Measurements from ENCODE around the gene HDAC9. TPM values are rescaled to one million over a fixed set of nuclear protein-coding genes. Genes with fewer than 3 reads are reported as not detected.

Gene HDAC9
- total RNA-seq, 4 donors from 2014 or later = 1.2 to 8.0 (median 1.6) TPM

DNA sequence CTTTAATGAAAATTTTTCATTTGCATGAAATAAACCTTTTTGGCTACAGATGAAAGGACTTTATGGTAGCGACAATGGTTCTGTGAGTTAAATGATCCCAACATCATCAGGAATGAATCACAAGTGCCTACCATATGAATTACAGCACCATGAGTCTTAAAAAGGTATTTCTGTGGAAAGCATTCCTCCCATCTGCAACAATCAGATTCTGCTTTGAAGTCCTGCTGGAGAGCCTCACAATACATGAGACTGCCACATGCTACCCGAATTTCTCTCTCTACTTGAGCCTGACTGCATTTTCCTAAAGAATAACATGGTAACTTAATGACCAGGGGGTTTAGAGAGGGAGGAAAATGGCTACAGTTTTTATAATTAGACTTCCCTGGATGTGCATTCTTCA, 431.6 kb downstream of the HDAC9 start:
- H3K27me3 ChIP-seq = no peaks in the 10 kb centered on the region
- 58 to 63% methylated on average over 2 of the region's 2 CpGs for WGBS, 2 donors

DNA sequence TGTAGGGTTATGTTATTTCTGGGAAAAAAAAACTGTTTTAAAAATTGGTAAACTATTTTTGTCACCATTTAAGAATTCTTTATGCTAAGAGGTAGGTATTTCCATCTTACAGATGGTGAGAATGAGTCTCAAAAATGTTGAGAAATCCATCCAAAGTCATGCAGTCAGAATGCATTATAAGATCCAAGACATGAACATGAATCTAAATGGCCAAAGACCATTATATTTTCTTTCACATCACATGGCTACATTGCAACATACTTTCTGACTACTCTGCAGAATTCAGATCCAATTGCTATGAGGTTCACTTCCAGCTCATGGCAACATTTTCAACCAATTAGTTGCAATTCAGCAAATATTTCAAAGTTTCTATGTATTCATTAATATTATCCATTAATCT, 440.7 kb downstream of the HDAC9 start:
- TF ChIP-seq CTCF (IDR thresholded peaks at IDR 0.05) = no peak
- TF ChIP-seq POLR2A (IDR thresholded peaks at IDR 0.05) = no peak
- Histone ChIP-seq H3K27me3 (no peaks in the 10 kb centered on the region), H3K4me1 (no peaks in the 10 kb centered on the region), H3K27ac (no peak overlapping the region), H3K4me3 (no peak overlapping the region), H3K36me3 (no peaks in the 10 kb centered on the region), H3K9me3 (no peaks in the 10 kb centered on the region)
- DNase-seq = no peak
- intact Hi-C loops (cut with DNase I) = no loop called here

More for the DNA sequence above, 431.6 kb downstream of the HDAC9 start:
- Histone ChIP-seq H3K4me1 (no peaks in the 10 kb centered on the region), H3K4me3 (no peak overlapping the region), H3K36me3 (no peaks in the 10 kb centered on the region), H3K9me3 (no peaks in the 10 kb centered on the region), H3K27ac (no peak overlapping the region)
- no peak for DNase-seq
- intact Hi-C loops (cut with DNase I) = no loop called here
- TF ChIP-seq POLR2A (IDR thresholded peaks at IDR 0.05) (no peak), CTCF (IDR thresholded peaks at IDR 0.05) (no peak)

- Histone ChIP-seq H3K4me1 (no peaks in the 10 kb centered on the region), H3K27ac (no peak overlapping the region), H3K9me3 (no peaks in the 10 kb centered on the region), H3K36me3 (no peaks in the 10 kb centered on the region), H3K27me3 (no peaks in the 10 kb centered on the region), H3K4me3 (no peak overlapping the region)
- no peak for DNase-seq
- 61 to 72% methylated on average over 2 of the region's 2 CpGs for WGBS, 2 donors
- intact Hi-C loops (cut with DNase I) = no loop called here
- no peak for TF ChIP-seq CTCF (IDR thresholded peaks at IDR 0.05)
- TF ChIP-seq POLR2A (IDR thresholded peaks at IDR 0.05) = no peak
Observed at GRCh38 chr7:18939771-18940592, 444.4 kb downstream of the HDAC9 start.

- intact Hi-C loops (cut with DNase I) = no loop called here
- Histone ChIP-seq H3K4me3 (no peak overlapping the region), H3K27ac (no peak overlapping the region), H3K4me1 (no peaks in the 10 kb centered on the region), H3K9me3 (no peaks in the 10 kb centered on the region), H3K27me3 (no peaks in the 10 kb centered on the region), H3K36me3 (no peaks in the 10 kb centered on the region)
- TF ChIP-seq POLR2A (IDR thresholded peaks at IDR 0.05) = no peak
- TF ChIP-seq CTCF (IDR thresholded peaks at IDR 0.05) = no peak
- no peak for DNase-seq
- 23 to 44% methylated on average over 2 of the region's 2 CpGs for WGBS, 2 donors
Observed at GRCh38 chr7:18940593-18941134, 445.1 kb downstream of the HDAC9 start.

- intact Hi-C loops (cut with DNase I) = no loop called here
- Histone ChIP-seq H3K36me3 (no peaks in the 10 kb centered on the region), H3K4me3 (no peak overlapping the region), H3K27ac (no peak overlapping the region), H3K4me1 (no peaks in the 10 kb centered on the region), H3K27me3 (no peaks in the 10 kb centered on the region), H3K9me3 (no peaks in the 10 kb centered on the region)
- 46 to 58% methylated on average over 2 of the region's 2 CpGs for WGBS, 2 donors
- no peak for DNase-seq
- TF ChIP-seq POLR2A (IDR thresholded peaks at IDR 0.05) = no peak
- no peak for TF ChIP-seq CTCF (IDR thresholded peaks at IDR 0.05)
Observed at GRCh38 chr7:18941207-18941606, 445.7 kb downstream of the HDAC9 start.
